Peyer's patch (tissue), 4 donors: Measurements from ENCODE around the gene BTBD6. TPM values are rescaled to one million over a fixed set of nuclear protein-coding genes. Genes with fewer than 3 reads are reported as not detected.

Experiments used
- DNase-seq, 3 donors: peaks; one replicate each; pipeline ENCODE4 v3.0.0-alpha.2; 2017 to 2019
- H3K27ac ChIP-seq, 4 donors: fragments of 200-600 bp; sonication (generic); one replicate each; pipeline ENCODE4 v1.5.1; 2016 to 2019
- H3K27me3 ChIP-seq, 2 donors: fragments of 200-600 bp; sonication (generic); one replicate each; pipeline ENCODE4 v1.5.1; 2019
- H3K36me3 ChIP-seq, 3 donors: fragments of 200-600 bp; sonication (generic); one replicate each; pipeline ENCODE4 v1.5.1; 2016 to 2019
- H3K4me1 ChIP-seq, 4 donors: fragments of 200-600 bp; sonication (generic); one replicate each; pipeline ENCODE4 v1.5.1; 2016 to 2019
- H3K4me3 ChIP-seq, 4 donors: fragments of 200-600 bp; sonication (generic); 1 replicate in 3 of 4; 2 replicates in 1 of 4; pipeline ENCODE4 v1.5.1; 2016 to 2019; ENCODE audit warnings: mild to moderate bottlenecking in 1 of 4
- H3K9me3 ChIP-seq, 4 donors: fragments of 200-600 bp; sonication (generic); one replicate each; pipeline ENCODE4 v1.5.1; 2016 to 2019; ENCODE audit warnings: mild to moderate bottlenecking in 1 of 4
- POLR2A ChIP-seq, 2 donors: fragments of 450-650 bp; IDR thresholded peaks; one replicate each; pipeline ENCODE4 v1.5.1; 2017; ENCODE audit warnings: antibody characterized with exemption in 2 of 2, mild to moderate bottlenecking in 2 of 2, moderate library complexity in 2 of 2
- total RNA-seq, 4 donors: library from RNA; depleted of rRNA; stranded (reverse); fragments of >200 nt; gene quantifications; one replicate each; pipeline ENCODE4 v1.1.0, GENCODE V29; 2016
- TF ChIP-seq, protein P1 (sequence below), 6 experiments: fragments of 450-650 bp in 4 of 6; fragments of 200-600 bp in 2 of 6; sonication (generic) in 1 of 6; IDR thresholded peaks; one replicate each; pipeline ENCODE4 v1.5.1; 2017 to 2019; ENCODE audit warnings: antibody characterized with exemption in 6 of 6, mild to moderate bottlenecking in 3 of 6, moderate library complexity in 1 of 6

Gene BTBD6
- total RNA-seq, 4 donors from 2014 or later, result 32.2 to 67.5 (median 55.5) TPM

GRCh38 chr14:105227346-105227745 lies 21.0 kb upstream of the BTBD6 start:
- Histone ChIP-seq H3K4me3 (no peak overlapping the region), H3K4me1 (no peaks in the 10 kb centered on the region), H3K27me3 (no peaks in the 10 kb centered on the region), H3K27ac (no peak overlapping the region), H3K36me3 (peaks cover 0 to 29% (median 0%) of the 10 kb centered on the region in 3 donors), H3K9me3 (no peaks in the 10 kb centered on the region)
- no peak for TF ChIP-seq POLR2A (IDR thresholded peaks at IDR 0.05)
- TF ChIP-seq, protein P1, sequence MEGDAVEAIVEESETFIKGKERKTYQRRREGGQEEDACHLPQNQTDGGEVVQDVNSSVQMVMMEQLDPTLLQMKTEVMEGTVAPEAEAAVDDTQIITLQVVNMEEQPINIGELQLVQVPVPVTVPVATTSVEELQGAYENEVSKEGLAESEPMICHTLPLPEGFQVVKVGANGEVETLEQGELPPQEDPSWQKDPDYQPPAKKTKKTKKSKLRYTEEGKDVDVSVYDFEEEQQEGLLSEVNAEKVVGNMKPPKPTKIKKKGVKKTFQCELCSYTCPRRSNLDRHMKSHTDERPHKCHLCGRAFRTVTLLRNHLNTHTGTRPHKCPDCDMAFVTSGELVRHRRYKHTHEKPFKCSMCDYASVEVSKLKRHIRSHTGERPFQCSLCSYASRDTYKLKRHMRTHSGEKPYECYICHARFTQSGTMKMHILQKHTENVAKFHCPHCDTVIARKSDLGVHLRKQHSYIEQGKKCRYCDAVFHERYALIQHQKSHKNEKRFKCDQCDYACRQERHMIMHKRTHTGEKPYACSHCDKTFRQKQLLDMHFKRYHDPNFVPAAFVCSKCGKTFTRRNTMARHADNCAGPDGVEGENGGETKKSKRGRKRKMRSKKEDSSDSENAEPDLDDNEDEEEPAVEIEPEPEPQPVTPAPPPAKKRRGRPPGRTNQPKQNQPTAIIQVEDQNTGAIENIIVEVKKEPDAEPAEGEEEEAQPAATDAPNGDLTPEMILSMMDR (IDR thresholded peaks at IDR 0.05), result no peak
- DNase-seq, result no peak

DNA sequence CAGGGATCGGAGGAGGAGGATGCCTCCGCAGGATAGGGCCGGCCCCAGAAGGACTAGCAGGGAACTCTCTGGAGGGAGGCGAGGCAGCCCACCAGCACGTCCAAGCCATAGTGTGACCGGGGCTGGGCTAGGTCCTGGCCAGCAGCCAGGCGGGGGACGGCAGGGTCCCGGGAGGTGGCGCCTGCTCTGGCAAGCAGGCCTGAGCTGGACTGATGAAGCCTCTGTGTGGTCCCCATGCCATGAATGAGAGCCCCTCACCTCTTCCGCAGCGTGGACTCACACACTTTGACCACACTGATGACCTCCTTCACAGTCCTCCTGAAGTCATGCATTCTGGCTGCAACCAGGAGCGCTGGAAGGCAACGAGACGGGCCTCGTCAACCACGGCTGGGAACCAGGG lies 19.8 kb upstream of the BTBD6 start:
- Histone ChIP-seq H3K9me3 (no peaks in the 10 kb centered on the region), H3K27me3 (no peaks in the 10 kb centered on the region), H3K36me3 (peaks cover 0 to 29% (median 0%) of the 10 kb centered on the region in 3 donors), H3K27ac (no peak overlapping the region), H3K4me1 (no peaks in the 10 kb centered on the region), H3K4me3 (no peak overlapping the region)
- no peak for DNase-seq
- no peak for TF ChIP-seq POLR2A (IDR thresholded peaks at IDR 0.05)
- TF ChIP-seq, protein P1 (IDR thresholded peaks at IDR 0.05), result no peak

DNA sequence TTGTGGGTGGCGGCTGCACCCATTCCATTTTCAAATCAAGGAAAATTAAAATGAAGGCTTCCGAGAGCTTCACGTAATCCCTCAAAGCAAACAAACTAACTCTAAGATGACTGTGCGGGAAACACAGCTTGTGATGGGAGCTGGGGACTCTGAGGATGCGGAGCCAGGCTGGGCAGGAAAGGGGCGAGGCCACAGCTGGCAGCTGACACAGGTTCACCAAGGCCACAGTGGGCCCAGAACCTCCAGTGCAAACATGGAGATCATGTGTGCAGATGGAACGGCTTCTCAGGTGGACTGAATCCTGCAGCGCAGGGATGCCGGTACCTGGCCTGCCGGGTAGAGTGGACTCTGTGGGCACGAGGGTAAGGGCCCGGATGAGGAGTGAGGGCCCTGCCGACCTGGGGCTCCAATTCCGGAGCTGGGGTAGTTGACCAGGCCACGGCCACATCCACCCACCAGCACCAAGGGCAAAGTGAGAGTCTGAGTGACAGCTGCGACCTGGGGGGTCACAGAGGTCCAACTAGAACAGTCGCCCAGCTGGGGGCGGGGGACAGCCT lies 19.2 kb upstream of the BTBD6 start:
- Histone ChIP-seq H3K27me3 (no peaks in the 10 kb centered on the region), H3K27ac (no peak overlapping the region), H3K36me3 (peaks cover 0 to 29% (median 0%) of the 10 kb centered on the region in 3 donors), H3K4me3 (no peak overlapping the region), H3K9me3 (no peaks in the 10 kb centered on the region), H3K4me1 (no peaks in the 10 kb centered on the region)
- DNase-seq, result no peak
- no peak for TF ChIP-seq POLR2A (IDR thresholded peaks at IDR 0.05)
- TF ChIP-seq, protein P1 (IDR thresholded peaks at IDR 0.05), result no peak

DNA sequence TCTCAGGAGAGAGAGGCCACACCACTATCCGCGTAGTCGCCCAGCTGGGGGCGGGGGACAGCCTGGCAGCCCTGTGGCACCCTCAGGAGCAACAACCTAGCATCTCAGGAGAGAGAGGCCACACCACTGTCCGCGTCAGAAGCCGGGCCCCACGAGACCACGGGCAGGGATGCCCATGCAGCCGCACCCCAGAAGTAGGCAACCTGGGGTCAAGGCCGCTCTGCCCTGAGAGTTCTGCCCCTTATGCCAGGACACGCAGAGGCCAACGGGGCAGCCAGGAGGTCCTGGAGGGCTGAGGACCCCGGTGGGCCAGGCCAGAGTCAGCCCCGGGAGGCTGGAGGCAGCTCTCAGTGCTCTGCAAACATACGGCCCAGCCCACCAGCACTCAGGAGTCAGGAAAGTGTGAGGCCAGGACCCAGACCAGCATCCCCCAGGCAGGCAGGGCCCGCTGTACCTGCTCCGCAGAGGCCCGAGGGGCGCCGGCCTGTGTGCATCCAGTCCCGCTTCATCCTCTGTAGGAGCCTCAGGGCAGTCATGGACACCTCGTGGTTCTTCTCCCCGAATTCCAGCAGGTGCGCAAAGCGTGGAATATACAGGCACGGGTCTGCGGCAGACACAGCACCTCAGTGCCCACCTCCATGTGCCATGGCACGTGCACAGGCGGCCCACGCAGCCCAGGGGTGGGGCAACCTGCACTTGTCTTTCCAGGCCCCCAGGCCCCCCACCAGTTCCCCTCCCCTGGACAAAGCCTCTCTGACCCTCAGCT lies 7.3 kb upstream of the BTBD6 start:
- Histone ChIP-seq H3K27ac (no peak overlapping the region), H3K4me3 (no peak overlapping the region), H3K36me3 (peaks cover 0 to 6% (median 0%) of the 10 kb centered on the region in 3 donors), H3K27me3 (no peaks in the 10 kb centered on the region), H3K4me1 (no peaks in the 10 kb centered on the region), H3K9me3 (no peaks in the 10 kb centered on the region)
- DNase-seq, result no peak
- TF ChIP-seq POLR2A (IDR thresholded peaks at IDR 0.05), result no peak
- TF ChIP-seq, protein P1 (IDR thresholded peaks at IDR 0.05), result no peak

DNA sequence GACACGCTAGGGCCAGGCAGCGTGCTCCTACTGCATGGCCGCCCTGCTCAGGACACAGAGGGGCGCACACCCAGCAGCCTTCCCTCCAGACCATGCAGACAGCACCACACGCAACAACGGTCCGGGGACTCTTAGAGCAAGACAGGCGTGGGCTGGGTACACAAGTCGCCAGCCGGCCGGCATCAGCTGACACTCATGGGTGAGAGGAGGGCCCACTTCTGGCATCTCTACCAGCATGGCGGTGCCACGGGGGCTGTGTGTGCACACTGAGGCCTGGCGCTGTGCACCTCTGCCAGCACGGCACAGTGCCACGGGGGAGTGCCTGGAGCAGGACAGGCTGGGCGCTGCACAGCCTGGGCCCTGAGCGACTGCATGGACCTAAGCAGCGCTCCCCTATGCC lies 6.7 kb upstream of the BTBD6 start:
- no peaks in the 10 kb centered on the region for H3K9me3 ChIP-seq
- TF ChIP-seq POLR2A (IDR thresholded peaks at IDR 0.05), result no peak
- TF ChIP-seq, protein P1 (IDR thresholded peaks at IDR 0.05), result no peak
- no peaks in the 10 kb centered on the region for H3K4me1 ChIP-seq

More for the DNA sequence above, 6.7 kb upstream of the BTBD6 start:
- Histone ChIP-seq H3K4me3 (no peak overlapping the region), H3K27me3 (no peaks in the 10 kb centered on the region), H3K36me3 (peaks cover 0 to 6% (median 0%) of the 10 kb centered on the region in 3 donors), H3K27ac (no peak overlapping the region)
- no peak for DNase-seq
